Prostate gland (tissue), 2 donors: Measurements from ENCODE around the gene BACE2. TPM values are rescaled to one million over a fixed set of nuclear protein-coding genes. Genes with fewer than 3 reads are reported as not detected.

ENCODE experiments used
- DNase-seq: peaks from one replicate; pipeline ENCODE4 v3.0.0-alpha.2; 2019; ENCODE audit warnings: low spot score
- H3K27ac ChIP-seq, 2 donors: fragments of 200-600 bp; sonication (generic); 2 replicates each; pipeline ENCODE4 v1.5.1; 2017 to 2019
- H3K27me3 ChIP-seq: fragments of 200-600 bp; sonication (generic); replicated peaks from 2 replicates; pipeline ENCODE4 v1.5.1; 2019; ENCODE audit not compliant: insufficient read depth
- H3K36me3 ChIP-seq, 2 donors: fragments of 200-600 bp; sonication (generic); 1 replicate in 1 of 2; 2 replicates in 1 of 2; pipeline versions ENCODE4 v1.5.1 to v1.8.1; 2017 to 2019
- H3K4me1 ChIP-seq: fragments of 200-600 bp; sonication (generic); replicated peaks from 2 replicates; pipeline ENCODE4 v1.5.1; 2019
- H3K4me3 ChIP-seq, 2 donors: fragments of 200-600 bp; sonication (generic); 2 replicates each; pipeline ENCODE4 v1.5.1; 2017 to 2019
- H3K9me3 ChIP-seq: fragments of 200-600 bp; sonication (generic); 2 replicates; pipeline ENCODE4 v1.5.1; 2017
- CTCF ChIP-seq, 4 experiments: fragments of 200-600 bp in 2 of 4; fragments of 450-650 bp in 2 of 4; sonication (generic) in 2 of 4; IDR thresholded peaks; 1 replicate in 3 of 4; 2 replicates in 1 of 4; pipeline ENCODE4 v1.5.1; 2016 to 2019; ENCODE audit warnings: antibody characterized with exemption in 4 of 4, mild to moderate bottlenecking in 2 of 4, moderate library complexity in 2 of 4
- POLR2A ChIP-seq: fragments of 450-650 bp; IDR thresholded peaks from one replicate; pipeline ENCODE4 v1.6.1; 2016; ENCODE audit warnings: antibody characterized with exemption, mild to moderate bottlenecking
- POLR2AphosphoS5 ChIP-seq: sonication (generic); formaldehyde crosslinking; IDR thresholded peaks from one replicate; pipeline ENCODE4 v1.6.1; 2017; ENCODE audit warnings: antibody characterized with exemption
- WGBS: methylation state at CpG from one replicate; pipeline ENCODE4 v1.1.5; 2018; 5-methylcytosine and 5-hydroxymethylcytosine counted together
- intact Hi-C: fragments of 100-400 bp; cut with DNase I; formaldehyde crosslinking; loops from one replicate; pipeline ENCODE4 v1.14.2; 2022
- total RNA-seq, 2 donors: library from RNA; depleted of rRNA; stranded (reverse); fragments of >200 nt; gene quantifications; one replicate each; pipeline ENCODE4 v1.1.0, GENCODE V29; 2016

BACE2 gene
- total RNA-seq, 2 donors from 2014 or later: 103 to 119 TPM

DNA sequence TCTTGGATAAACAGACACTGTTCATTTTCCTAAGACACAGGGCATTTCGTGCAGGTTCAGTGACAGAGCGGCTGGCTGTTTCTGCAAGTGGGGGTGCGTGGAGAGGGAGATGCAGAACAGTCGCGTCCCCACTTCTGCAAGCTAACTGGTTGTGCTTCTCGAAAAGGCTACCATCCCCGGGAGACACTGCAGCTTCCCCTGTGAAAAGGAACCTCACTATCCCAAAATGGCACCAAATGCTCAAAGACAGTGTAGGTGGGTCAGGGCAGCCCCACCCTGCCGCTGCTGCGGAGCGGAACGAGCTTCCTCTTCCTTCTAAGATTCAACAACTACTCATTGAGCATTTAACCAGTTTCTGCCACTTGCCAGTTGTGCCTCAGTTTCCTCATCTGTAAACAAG, 19.2 kb upstream of the BACE2 start:
- Histone ChIP-seq H3K4me1 (no peaks in the 10 kb centered on the region), H3K27me3 (no peaks in the 10 kb centered on the region), H3K4me3 (no peak overlapping the region), H3K36me3 (no peaks in the 10 kb centered on the region), H3K9me3 (no peaks in the 10 kb centered on the region), H3K27ac (no peak overlapping the region)
- WGBS: 83% methylated on average over 11 of the region's 11 CpGs
- TF ChIP-seq POLR2AphosphoS5 (no peak), CTCF (IDR thresholded peaks at IDR 0.05) (no peak)
- no peak for DNase-seq
- intact Hi-C loops: no loop called here

DNA sequence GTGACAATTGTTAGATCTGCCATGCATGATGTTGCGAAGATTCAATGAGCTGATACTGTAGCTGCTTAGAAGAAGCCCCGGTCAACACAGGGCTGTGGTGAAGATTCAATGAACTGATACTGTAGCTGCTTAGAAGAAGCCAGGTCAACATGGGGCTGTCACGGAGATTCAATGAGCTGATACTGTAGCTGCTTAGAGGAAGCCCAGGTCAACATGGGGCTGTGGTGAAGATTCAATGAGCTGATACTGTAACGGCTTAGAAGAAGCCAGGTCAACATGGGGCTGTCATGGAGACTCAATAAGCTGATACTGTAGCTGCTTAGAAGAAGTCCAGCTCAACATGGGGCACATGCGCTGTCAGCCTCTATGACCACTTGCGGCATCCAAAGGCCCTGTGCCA, 18.8 kb upstream of the BACE2 start:
- TF ChIP-seq POLR2AphosphoS5 (no peak), POLR2A (no peak), CTCF (IDR thresholded peaks at IDR 0.05) (no peak)
- WGBS: 75% methylated on average over 6 of the region's 6 CpGs
- no peak for DNase-seq
- intact Hi-C loops: no loop called here
- Histone ChIP-seq H3K36me3 (no peaks in the 10 kb centered on the region), H3K27ac (no peak overlapping the region), H3K9me3 (no peaks in the 10 kb centered on the region), H3K27me3 (no peaks in the 10 kb centered on the region), H3K4me1 (no peaks in the 10 kb centered on the region), H3K4me3 (no peak overlapping the region)

DNA sequence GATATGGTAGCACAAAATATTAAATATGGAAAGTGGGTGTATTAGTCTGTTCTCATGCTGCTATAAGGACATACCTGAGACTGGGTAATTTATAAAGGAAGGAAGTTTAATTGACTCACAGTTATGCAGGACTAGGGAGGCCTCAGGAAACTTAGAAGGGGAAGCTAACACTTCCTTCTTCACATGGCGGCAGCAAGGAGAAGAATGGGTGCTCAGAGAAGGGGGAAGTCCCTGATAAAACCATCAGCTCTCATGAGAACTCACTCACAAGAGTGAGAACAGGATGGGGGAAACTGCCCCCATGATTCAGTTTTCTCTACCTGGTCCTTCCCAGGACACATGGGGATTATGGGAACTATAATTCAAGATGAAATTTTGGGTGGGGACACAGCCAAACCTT, 15.8 kb upstream of the BACE2 start:
- TF ChIP-seq POLR2A (no peak), CTCF (IDR thresholded peaks at IDR 0.05) (no peak), POLR2AphosphoS5 (no peak)
- Histone ChIP-seq H3K36me3 (no peaks in the 10 kb centered on the region), H3K9me3 (no peaks in the 10 kb centered on the region), H3K4me3 (no peak overlapping the region), H3K27me3 (no peaks in the 10 kb centered on the region), H3K27ac (no peak overlapping the region), H3K4me1 (no peaks in the 10 kb centered on the region)
- intact Hi-C loops: no loop called here
- DNase-seq: no peak
- 77% methylated on average over 1 of the region's 1 CpG for WGBS

GRCh38 chr21:41153443-41153842, 14.5 kb upstream of the BACE2 start:
- Histone ChIP-seq H3K4me3 (no peak overlapping the region), H3K4me1 (no peaks in the 10 kb centered on the region), H3K27me3 (no peaks in the 10 kb centered on the region), H3K9me3 (no peaks in the 10 kb centered on the region), H3K27ac (no peak overlapping the region), H3K36me3 (no peaks in the 10 kb centered on the region)
- no peak for DNase-seq
- no peak for TF ChIP-seq CTCF (IDR thresholded peaks at IDR 0.05)
- no peak for TF ChIP-seq POLR2AphosphoS5
- TF ChIP-seq POLR2A: no peak
- intact Hi-C loops: no loop called here

- Histone ChIP-seq H3K4me1 (no peaks in the 10 kb centered on the region), H3K27ac (no peak overlapping the region), H3K27me3 (no peaks in the 10 kb centered on the region), H3K36me3 (no peaks in the 10 kb centered on the region), H3K4me3 (no peak overlapping the region), H3K9me3 (no peaks in the 10 kb centered on the region)
- TF ChIP-seq POLR2A: no peak
- no peak for TF ChIP-seq POLR2AphosphoS5
- no peak for TF ChIP-seq CTCF (IDR thresholded peaks at IDR 0.05)
- DNase-seq: no peak
- WGBS: 71% methylated on average over 5 of the region's 5 CpGs
- intact Hi-C loops: no loop called here
Measured at GRCh38 chr21:41156142-41156541, 11.8 kb upstream of the BACE2 start.
